ENCODE results near the gene PRR19.

- TF ChIP-seq, protein P1, sequence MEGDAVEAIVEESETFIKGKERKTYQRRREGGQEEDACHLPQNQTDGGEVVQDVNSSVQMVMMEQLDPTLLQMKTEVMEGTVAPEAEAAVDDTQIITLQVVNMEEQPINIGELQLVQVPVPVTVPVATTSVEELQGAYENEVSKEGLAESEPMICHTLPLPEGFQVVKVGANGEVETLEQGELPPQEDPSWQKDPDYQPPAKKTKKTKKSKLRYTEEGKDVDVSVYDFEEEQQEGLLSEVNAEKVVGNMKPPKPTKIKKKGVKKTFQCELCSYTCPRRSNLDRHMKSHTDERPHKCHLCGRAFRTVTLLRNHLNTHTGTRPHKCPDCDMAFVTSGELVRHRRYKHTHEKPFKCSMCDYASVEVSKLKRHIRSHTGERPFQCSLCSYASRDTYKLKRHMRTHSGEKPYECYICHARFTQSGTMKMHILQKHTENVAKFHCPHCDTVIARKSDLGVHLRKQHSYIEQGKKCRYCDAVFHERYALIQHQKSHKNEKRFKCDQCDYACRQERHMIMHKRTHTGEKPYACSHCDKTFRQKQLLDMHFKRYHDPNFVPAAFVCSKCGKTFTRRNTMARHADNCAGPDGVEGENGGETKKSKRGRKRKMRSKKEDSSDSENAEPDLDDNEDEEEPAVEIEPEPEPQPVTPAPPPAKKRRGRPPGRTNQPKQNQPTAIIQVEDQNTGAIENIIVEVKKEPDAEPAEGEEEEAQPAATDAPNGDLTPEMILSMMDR (IDR thresholded peaks at IDR 0.05), result no peak
- no peak for TF ChIP-seq POLR2A (IDR thresholded peaks at IDR 0.05)
Measured at GRCh38 chr19:42344336-42344893, 42.5 kb downstream of the PRR19 start.

Measured in suprapubic skin (tissue), 3 donors.